GM06990 (cell line): Measurements from ENCODE around the gene ABLIM1.

Experiments
- DNase-seq: peaks from one replicate; pipeline ENCODE4 v3.0.0-alpha.2; 2011; ENCODE audit not compliant: insufficient read length; ENCODE audit errors: extremely low read depth
- H3K27me3 ChIP-seq: replicated peaks from 2 replicates; pipeline ENCODE4 v1.6.0; 2011; ENCODE audit warnings: low read length; ENCODE audit not compliant: control insufficient read depth, insufficient read depth
- H3K36me3 ChIP-seq: 2 replicates; pipeline ENCODE4 v1.5.1; 2011; ENCODE audit warnings: low read length; ENCODE audit not compliant: control insufficient read depth, insufficient read depth
- H3K4me3 ChIP-seq: replicated peaks from 2 replicates; pipeline ENCODE4 v1.5.1; 2011; ENCODE audit warnings: low read depth, mild to moderate bottlenecking, control low read depth, low read length
- TF ChIP-seq, protein P1 (sequence below): IDR thresholded peaks from 2 replicates; pipeline ENCODE4 v1.5.1; 2011; ENCODE audit warnings: low read length, control low read depth, mild to moderate bottlenecking, inconsistent platforms; ENCODE audit not compliant: insufficient read depth, poor library complexity, severe bottlenecking

Gene ABLIM1

DNA sequence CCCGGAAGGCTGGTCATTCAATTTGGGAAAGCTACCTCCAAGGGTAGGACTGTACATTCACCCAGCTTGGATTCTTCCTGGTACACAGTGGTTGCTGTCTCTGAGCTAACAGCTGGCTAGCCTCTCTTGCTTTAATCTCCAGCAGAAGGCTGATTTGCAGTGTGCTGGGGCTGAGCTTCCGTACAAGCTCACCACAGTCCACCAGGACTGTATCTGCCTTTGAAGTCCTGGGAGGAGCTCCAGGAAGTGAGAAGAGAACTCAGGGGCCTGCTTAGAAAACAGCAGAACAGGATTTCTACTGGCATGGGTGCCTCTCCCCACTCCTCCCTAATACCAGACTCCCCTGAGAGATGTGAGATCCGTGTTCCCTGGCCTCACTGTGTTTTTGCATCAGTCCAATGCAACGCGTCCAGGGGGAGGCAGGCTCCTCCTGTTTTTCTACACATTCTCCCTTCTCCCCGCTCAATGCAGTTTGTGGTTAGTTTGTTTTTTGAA, 260.4 kb downstream of the ABLIM1 start:
- Histone ChIP-seq H3K27me3 (no peaks in the 10 kb centered on the region), H3K36me3 (no peaks in the 10 kb centered on the region), H3K4me3 (no peak overlapping the region)
- DNase-seq: no peak
- TF ChIP-seq, protein P1, sequence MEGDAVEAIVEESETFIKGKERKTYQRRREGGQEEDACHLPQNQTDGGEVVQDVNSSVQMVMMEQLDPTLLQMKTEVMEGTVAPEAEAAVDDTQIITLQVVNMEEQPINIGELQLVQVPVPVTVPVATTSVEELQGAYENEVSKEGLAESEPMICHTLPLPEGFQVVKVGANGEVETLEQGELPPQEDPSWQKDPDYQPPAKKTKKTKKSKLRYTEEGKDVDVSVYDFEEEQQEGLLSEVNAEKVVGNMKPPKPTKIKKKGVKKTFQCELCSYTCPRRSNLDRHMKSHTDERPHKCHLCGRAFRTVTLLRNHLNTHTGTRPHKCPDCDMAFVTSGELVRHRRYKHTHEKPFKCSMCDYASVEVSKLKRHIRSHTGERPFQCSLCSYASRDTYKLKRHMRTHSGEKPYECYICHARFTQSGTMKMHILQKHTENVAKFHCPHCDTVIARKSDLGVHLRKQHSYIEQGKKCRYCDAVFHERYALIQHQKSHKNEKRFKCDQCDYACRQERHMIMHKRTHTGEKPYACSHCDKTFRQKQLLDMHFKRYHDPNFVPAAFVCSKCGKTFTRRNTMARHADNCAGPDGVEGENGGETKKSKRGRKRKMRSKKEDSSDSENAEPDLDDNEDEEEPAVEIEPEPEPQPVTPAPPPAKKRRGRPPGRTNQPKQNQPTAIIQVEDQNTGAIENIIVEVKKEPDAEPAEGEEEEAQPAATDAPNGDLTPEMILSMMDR: no peak

DNA sequence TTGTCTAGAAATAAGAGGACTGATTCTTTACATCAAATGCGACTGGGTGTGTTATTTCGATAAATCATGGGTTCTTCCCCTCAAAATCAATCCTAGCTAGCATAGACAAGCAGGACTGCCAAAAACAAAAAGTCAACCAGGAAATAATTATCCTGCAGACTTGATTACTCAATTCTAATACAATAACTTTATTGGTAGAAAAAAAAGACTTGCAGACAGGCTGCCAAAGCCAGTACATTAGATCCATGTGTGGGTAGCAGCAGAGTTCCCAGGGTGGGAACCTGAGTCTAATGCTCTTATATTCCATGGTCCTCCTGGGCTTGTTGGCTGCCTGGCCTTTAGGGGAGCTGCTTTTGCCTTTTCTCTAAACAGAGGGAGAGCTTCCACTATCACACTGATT, 261.6 kb downstream of the ABLIM1 start:
- H3K27me3 ChIP-seq: no peaks in the 10 kb centered on the region
- no peaks in the 10 kb centered on the region for H3K36me3 ChIP-seq
- H3K4me3 ChIP-seq: no peak overlapping the region
- no peak for DNase-seq
- TF ChIP-seq, protein P1: no peak

DNA sequence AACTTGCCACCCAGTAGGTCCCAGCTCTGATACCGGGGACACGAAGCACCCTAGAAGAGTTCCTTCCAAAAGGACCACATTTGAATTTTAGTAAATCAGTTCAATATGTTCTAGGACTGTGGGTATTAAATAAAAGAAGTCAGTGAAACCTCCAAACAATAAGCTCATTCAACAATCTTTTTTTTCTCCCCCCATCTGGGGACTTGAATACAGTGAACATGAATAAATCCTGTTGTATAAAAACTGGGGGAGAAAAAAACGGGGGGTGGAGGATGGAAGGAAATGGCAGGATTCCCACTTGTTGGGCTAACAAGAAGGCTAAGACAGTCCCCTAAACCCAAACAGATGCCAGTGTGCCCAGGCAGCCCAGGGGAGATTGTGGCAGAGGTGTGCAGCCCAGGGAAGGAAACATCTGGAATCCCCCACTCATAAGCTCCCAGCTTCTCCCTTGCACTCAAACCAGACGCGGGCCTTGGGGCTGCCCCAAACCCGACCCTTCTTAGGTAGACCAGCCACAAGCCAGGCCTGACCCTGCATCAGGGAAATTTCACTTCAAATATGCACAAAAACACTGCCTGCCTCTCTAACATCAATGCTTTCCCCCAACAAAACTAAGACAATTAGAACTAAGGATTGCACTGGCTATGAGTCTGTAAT, 262.6 kb downstream of the ABLIM1 start:
- Histone ChIP-seq H3K4me3 (no peak overlapping the region), H3K36me3 (no peaks in the 10 kb centered on the region), H3K27me3 (no peaks in the 10 kb centered on the region)
- no peak for DNase-seq
- TF ChIP-seq, protein P1: no peak

DNA sequence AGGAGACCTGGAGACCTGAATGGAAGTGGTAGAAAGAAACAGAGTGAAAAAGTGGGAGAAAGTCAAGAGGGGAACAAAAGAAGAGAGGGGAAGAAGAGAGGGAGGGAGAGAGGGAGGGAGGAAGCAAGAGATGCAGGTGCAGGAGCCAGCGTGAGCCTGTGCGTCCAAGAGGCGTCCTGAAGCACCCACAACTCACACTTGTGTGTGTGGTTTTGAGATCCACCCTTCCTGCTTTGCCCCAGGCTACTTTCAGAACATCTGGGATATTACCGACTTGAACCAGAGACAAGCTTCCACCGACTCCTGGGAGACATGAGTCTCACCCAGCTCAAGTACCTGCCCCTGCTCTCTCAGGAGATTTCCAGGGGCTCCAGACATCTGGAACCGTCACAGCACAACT, 263.5 kb downstream of the ABLIM1 start:
- no peak for DNase-seq
- no peak overlapping the region for H3K4me3 ChIP-seq
- H3K27me3 ChIP-seq: no peaks in the 10 kb centered on the region
- TF ChIP-seq, protein P1: no peak
- H3K36me3 ChIP-seq: no peaks in the 10 kb centered on the region

DNA sequence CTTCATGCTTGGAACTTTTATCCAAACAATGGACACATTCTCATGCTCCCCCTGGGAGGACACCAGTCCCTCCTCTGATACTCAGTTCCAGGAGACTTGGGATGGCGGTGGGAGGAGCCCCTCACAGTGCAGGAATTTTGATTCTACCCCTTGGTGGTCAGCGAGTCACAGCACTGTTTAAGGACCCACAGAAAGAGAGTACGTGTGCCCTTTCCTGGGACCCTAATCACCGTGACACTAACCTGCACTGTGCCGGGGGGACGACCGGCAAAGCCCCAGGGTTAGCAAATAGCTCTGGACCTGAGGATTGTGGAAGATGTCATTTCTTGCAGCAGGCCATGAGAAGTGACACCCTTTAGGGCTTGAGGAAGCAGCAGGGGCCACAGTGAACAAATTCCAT, 264.2 kb downstream of the ABLIM1 start:
- DNase-seq: no peak
- no peaks in the 10 kb centered on the region for H3K27me3 ChIP-seq

More for the DNA sequence above, 264.2 kb downstream of the ABLIM1 start:
- no peaks in the 10 kb centered on the region for H3K36me3 ChIP-seq
- TF ChIP-seq, protein P1: no peak
- H3K4me3 ChIP-seq: no peak overlapping the region
